Trophoblast cell (in vitro differentiated cells and primary cell): Measurements from ENCODE around the gene ENDOG.
"Not testable (repeated sequence)": the region's sequence is repeated elsewhere in the genome, so short reads cannot be mapped to it uniquely, and the experiment has no call there.

Experiments
- DNase-seq, 2 donors: peaks; one replicate each; pipeline ENCODE4 v3.0.0-alpha.2; 2016
- H2AFZ ChIP-seq: 2 replicates; pipeline ENCODE4 v1.6.1; 2013; ENCODE audit warnings: low read length, moderate library complexity, mild to moderate bottlenecking; ENCODE audit not compliant: insufficient read depth, poor library complexity
- H2AK5ac ChIP-seq: 2 replicates; pipeline ENCODE4 v1.6.1; 2013; ENCODE audit warnings: mild to moderate bottlenecking, low read length
- H2BK120ac ChIP-seq: 2 replicates; pipeline ENCODE4 v1.6.1; 2013; ENCODE audit warnings: low read length, mild to moderate bottlenecking, moderate library complexity; ENCODE audit not compliant: insufficient read depth, poor library complexity
- H2BK12ac ChIP-seq: 2 replicates; pipeline ENCODE4 v1.6.1; 2013; ENCODE audit warnings: mild to moderate bottlenecking, low read length, moderate library complexity
- H2BK5ac ChIP-seq: 2 replicates; pipeline ENCODE4 v1.6.1; 2013; ENCODE audit warnings: low read length, low read depth, moderate library complexity, mild to moderate bottlenecking; ENCODE audit not compliant: poor library complexity
- H3K14ac ChIP-seq: 2 replicates; pipeline ENCODE4 v1.6.1; 2013; ENCODE audit warnings: mild to moderate bottlenecking, low read length
- H3K18ac ChIP-seq: 2 replicates; pipeline ENCODE4 v1.6.1; 2013; ENCODE audit warnings: mild to moderate bottlenecking, low read length
- H3K23ac ChIP-seq: 2 replicates; pipeline ENCODE4 v1.6.1; 2013; ENCODE audit warnings: low read length
- H3K27ac ChIP-seq: 2 replicates; pipeline ENCODE4 v1.5.1; 2013; ENCODE audit warnings: low read depth, mild to moderate bottlenecking, inconsistent platforms, low read length, moderate library complexity
- H3K27me3 ChIP-seq: 2 replicates; pipeline ENCODE4 v1.6.1; 2013; ENCODE audit warnings: inconsistent platforms, mild to moderate bottlenecking, low read length, moderate library complexity; ENCODE audit not compliant: insufficient read depth
- H3K36me3 ChIP-seq, 2 experiments: 1 replicate in 1 of 2; 2 replicates in 1 of 2; pipeline ENCODE4 v1.6.1; 2013; ENCODE audit warnings: low read length in 2 of 2, mild to moderate bottlenecking in 2 of 2, moderate library complexity in 1 of 2; ENCODE audit not compliant: insufficient read depth in 2 of 2, control insufficient read depth in 1 of 2
- H3K4ac ChIP-seq: 2 replicates; pipeline ENCODE4 v1.6.1; 2013; ENCODE audit warnings: low read depth, mild to moderate bottlenecking, low read length, moderate library complexity
- H3K4me1 ChIP-seq, 2 experiments: 1 replicate in 1 of 2; 2 replicates in 1 of 2; pipeline ENCODE4 v1.6.1; 2013; ENCODE audit warnings: low read length in 2 of 2, mild to moderate bottlenecking in 2 of 2, moderate library complexity in 1 of 2; ENCODE audit not compliant: insufficient read depth in 2 of 2, control insufficient read depth in 1 of 2
- H3K4me2 ChIP-seq: 2 replicates; pipeline ENCODE4 v1.6.1; 2013; ENCODE audit warnings: inconsistent platforms, mild to moderate bottlenecking, low read length, moderate library complexity
- H3K4me3 ChIP-seq: 2 replicates; pipeline ENCODE4 v1.5.1; 2013; ENCODE audit warnings: mild to moderate bottlenecking, low read depth, low read length, inconsistent platforms
- H3K79me1 ChIP-seq: one replicate; pipeline ENCODE4 v1.6.1; 2013; ENCODE audit warnings: low read length
- H3K79me2 ChIP-seq: 2 replicates; pipeline ENCODE4 v1.6.1; 2013; ENCODE audit warnings: low read length, mild to moderate bottlenecking; ENCODE audit not compliant: control insufficient read depth, insufficient read depth, poor library complexity
- H3K9ac ChIP-seq: 2 replicates; pipeline ENCODE4 v1.6.1; 2013; ENCODE audit warnings: mild to moderate bottlenecking, low read length
- H3K9me3 ChIP-seq: 2 replicates; pipeline ENCODE4 v1.6.1; 2013; ENCODE audit warnings: low read depth, mild to moderate bottlenecking, control low read depth, inconsistent platforms, low read length; ENCODE audit not compliant: insufficient read depth
- H4K12ac ChIP-seq: 2 replicates; pipeline ENCODE4 v1.6.1; 2013; ENCODE audit warnings: low read depth, mild to moderate bottlenecking, low read length, moderate library complexity
- H4K8ac ChIP-seq: 2 replicates; pipeline ENCODE4 v1.6.1; 2013; ENCODE audit warnings: low read depth, mild to moderate bottlenecking, low read length, moderate library complexity
- H4K91ac ChIP-seq: one replicate; pipeline ENCODE4 v1.6.1; 2013; ENCODE audit warnings: low read depth, mild to moderate bottlenecking, low read length, moderate library complexity
- WGBS: extraction: QIAGEN DNeasy Blood & Tissue Kit; methylation state at CpG from one replicate; pipeline ENCODE4 v1.1.7; 2013; ENCODE audit warnings: missing lambda C conversion rate; ENCODE audit not compliant: insufficient read length, insufficient coverage; ENCODE audit errors: extremely low coverage; 5-methylcytosine and 5-hydroxymethylcytosine counted together

Gene ENDOG

GRCh38 chr9:128846680-128847030 lies 28.4 kb downstream of the ENDOG start:
- Histone ChIP-seq H3K18ac (peak overlapping the region; percentile 24), H3K4ac (no peak overlapping the region), H2AFZ (no peak overlapping the region), H2AK5ac (no peak overlapping the region), H2BK12ac (no peak overlapping the region), H3K79me1 (no peaks in the 10 kb centered on the region), H3K9ac (no peak overlapping the region), H3K14ac (no peak overlapping the region), H3K4me3 (no peak overlapping the region), H4K91ac (no peak overlapping the region), H4K12ac (no peak overlapping the region), H3K27ac (no peak overlapping the region), H3K79me2 (no peaks in the 10 kb centered on the region), H3K23ac (no peak overlapping the region), H3K9me3 (peaks cover 6% of the 10 kb centered on the region), H3K27me3 (no peaks in the 10 kb centered on the region), H3K4me2 (no peak overlapping the region), H2BK5ac (no peak overlapping the region), H2BK120ac (no peak overlapping the region), H3K4me1 (peaks cover 4 to 12% of the 10 kb centered on the region in 2 experiments), H3K36me3 (peaks cover 0 to 5% of the 10 kb centered on the region in 2 experiments), H4K8ac (no peak overlapping the region)
- no CpG with 5 or more reads among the region's 3 CpGs for WGBS
- DNase-seq, result no peak

GRCh38 chr9:128847803-128848202 lies 29.5 kb downstream of the ENDOG start:
- no peak overlapping the region for H3K27ac ChIP-seq
- no peaks in the 10 kb centered on the region for H3K27me3 ChIP-seq
- H2BK120ac ChIP-seq, result no peak overlapping the region
- no peak overlapping the region for H3K23ac ChIP-seq
- H3K4me2 ChIP-seq, result no peak overlapping the region
- H2BK12ac ChIP-seq, result no peak overlapping the region
- H2AFZ ChIP-seq, result no peak overlapping the region
- no peak overlapping the region for H2BK5ac ChIP-seq
- peaks cover 0 to 2% of the 10 kb centered on the region in 2 experiments for H3K36me3 ChIP-seq
- H3K79me1 ChIP-seq, result no peaks in the 10 kb centered on the region
- H3K4me1 ChIP-seq, result peaks cover 4 to 12% of the 10 kb centered on the region in 2 experiments
- WGBS, result no CpG with 5 or more reads among the region's 1 CpG
- H2AK5ac ChIP-seq, result no peak overlapping the region
- no peak overlapping the region for H4K91ac ChIP-seq
- H3K4me3 ChIP-seq, result no peak overlapping the region
- H3K4ac ChIP-seq, result no peak overlapping the region
- no peak overlapping the region for H3K14ac ChIP-seq
- H3K18ac ChIP-seq, result no peak overlapping the region
- H4K8ac ChIP-seq, result no peak overlapping the region
- H3K9me3 ChIP-seq, result peaks cover 6% of the 10 kb centered on the region
- no peaks in the 10 kb centered on the region for H3K79me2 ChIP-seq
- H4K12ac ChIP-seq, result no peak overlapping the region
- DNase-seq, result no peak
- no peak overlapping the region for H3K9ac ChIP-seq

GRCh38 chr9:128851024-128851423 lies 32.7 kb downstream of the ENDOG start:
- H4K12ac ChIP-seq, DNase-seq, H2BK120ac ChIP-seq, H3K27ac ChIP-seq, H3K4me1 ChIP-seq, H3K9ac ChIP-seq, H4K8ac ChIP-seq, H3K9me3 ChIP-seq, H4K91ac ChIP-seq, H3K79me2 ChIP-seq, H2AFZ ChIP-seq, H2BK5ac ChIP-seq, H3K23ac ChIP-seq, H3K4ac ChIP-seq, H3K14ac ChIP-seq, H3K18ac ChIP-seq, H3K4me3 ChIP-seq, H3K4me2 ChIP-seq, H2AK5ac ChIP-seq, H3K36me3 ChIP-seq, H3K27me3 ChIP-seq, H2BK12ac ChIP-seq, H3K79me1 ChIP-seq: not testable (repeated sequence)
- WGBS, result no CpG with 5 or more reads among the region's 10 CpGs

DNA sequence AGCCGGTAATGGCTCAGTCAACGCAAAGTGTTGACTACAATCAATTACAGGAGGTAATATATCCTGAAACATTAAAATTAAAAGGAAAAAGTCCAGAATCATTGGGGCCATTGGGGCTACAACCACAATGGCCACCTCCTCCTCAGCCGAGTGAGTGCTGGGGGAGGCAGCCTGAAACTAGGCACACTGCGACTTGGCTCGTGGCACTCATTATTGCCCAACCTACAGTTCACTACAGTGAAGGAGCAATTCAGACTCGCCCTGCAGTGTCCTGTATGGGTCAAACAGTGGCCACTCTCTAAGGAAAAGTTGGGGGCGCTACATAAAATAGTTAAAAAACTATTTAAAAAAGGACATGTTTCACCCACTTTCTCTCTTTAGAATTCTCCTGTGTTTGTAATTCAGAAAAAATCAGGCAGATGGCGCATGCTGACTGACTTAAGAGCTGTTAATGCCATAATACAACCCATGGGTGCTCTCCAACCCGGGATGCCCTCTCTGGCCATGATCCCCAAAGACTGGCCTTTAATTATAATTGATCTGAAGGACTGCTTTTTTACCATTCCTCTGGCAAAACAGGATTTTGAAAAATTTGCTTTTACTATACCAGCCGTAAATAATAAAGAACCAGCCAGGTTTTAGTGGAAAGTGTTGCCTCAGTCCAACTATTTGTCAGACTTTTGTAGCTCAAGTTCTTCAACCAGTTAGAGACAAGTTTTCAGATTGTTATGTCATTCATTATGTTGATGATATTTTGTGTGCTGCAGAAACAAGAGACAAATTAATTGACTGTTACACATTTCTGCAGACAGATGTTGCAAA lies 33.7 kb downstream of the ENDOG start:
- not testable (repeated sequence) for H3K9me3 ChIP-seq, H4K8ac ChIP-seq, H2AK5ac ChIP-seq, H3K4ac ChIP-seq, H3K36me3 ChIP-seq, H3K23ac ChIP-seq, H3K4me1 ChIP-seq, H3K79me1 ChIP-seq, H2BK12ac ChIP-seq, H3K27me3 ChIP-seq, H2BK5ac ChIP-seq, H2AFZ ChIP-seq, H3K4me2 ChIP-seq, H4K91ac ChIP-seq, H3K27ac ChIP-seq, H2BK120ac ChIP-seq, H3K14ac ChIP-seq, H3K4me3 ChIP-seq, H4K12ac ChIP-seq, H3K79me2 ChIP-seq, H3K18ac ChIP-seq, H3K9ac ChIP-seq
- DNase-seq, result peak in 1 of 2 donors; percentile 68
- WGBS, result no CpG with 5 or more reads among the region's 10 CpGs
